GM18909 (cell line): ENCODE data around the gene C12orf76.
"Not testable (repeated sequence)": the region's sequence is repeated elsewhere in the genome, so short reads cannot be mapped to it uniquely, and the experiment has no call there.

Experiments used
- ATAC-seq: cut with Tn5 transposase; IDR thresholded peaks from one replicate; pipeline ENCODE4 v1.9.1; 2021; ENCODE audit warnings: mild to moderate bottlenecking; ENCODE audit not compliant: unreplicated experiment, poor library complexity

The C12orf76 gene

GRCh38 chr12:110048242-110049027 is at the start of gene C12orf76:
Gene C12orf76 (minus strand): TSS chr12:110048522. CDS start chr12:110048495, 27 bp downstream.
- peak; percentile 98 for ATAC-seq

GRCh38 chr12:110093631-110094311 is 45.4 kb upstream of the C12orf76 start:
- no peak for ATAC-seq

GRCh38 chr12:110091136-110091711 is 42.9 kb upstream of the C12orf76 start:
- ATAC-seq = no peak

- ATAC-seq = no peak
Measured at GRCh38 chr12:110090266-110091135, 42.2 kb upstream of the C12orf76 start.

GRCh38 chr12:110088936-110089335 is 40.6 kb upstream of the C12orf76 start:
- ATAC-seq = no peak

- ATAC-seq = not testable (repeated sequence)
Measured at GRCh38 chr12:110088216-110088615, 39.9 kb upstream of the C12orf76 start.

GRCh38 chr12:110084314-110085015 is 36.1 kb upstream of the C12orf76 start:
- ATAC-seq = no peak

GRCh38 chr12:110080410-110080809 is 32.1 kb upstream of the C12orf76 start:
- no peak for ATAC-seq

GRCh38 chr12:110079477-110080400 is 31.4 kb upstream of the C12orf76 start:
- ATAC-seq = peak; percentile 81

GRCh38 chr12:110077800-110078199 is 29.5 kb upstream of the C12orf76 start:
- ATAC-seq = no peak

GRCh38 chr12:110075880-110076279 is 27.6 kb upstream of the C12orf76 start:
- ATAC-seq = no peak

GRCh38 chr12:110074089-110074488 is 25.8 kb upstream of the C12orf76 start:
- no peak for ATAC-seq

GRCh38 chr12:110073049-110073831 is 24.9 kb upstream of the C12orf76 start:
- no peak for ATAC-seq

GRCh38 chr12:110072636-110073035 is 24.3 kb upstream of the C12orf76 start:
- ATAC-seq = not testable (repeated sequence)

GRCh38 chr12:110071967-110072366 is 23.6 kb upstream of the C12orf76 start:
- no peak for ATAC-seq

GRCh38 chr12:110071504-110071903 is 23.2 kb upstream of the C12orf76 start:
- ATAC-seq = no peak

GRCh38 chr12:110068654-110069053 is 20.3 kb upstream of the C12orf76 start:
- ATAC-seq = no peak

- not testable (repeated sequence) for ATAC-seq
Measured at GRCh38 chr12:110068115-110068514, 19.8 kb upstream of the C12orf76 start.
